ENCODE data around the gene FAM3B. TPM values are rescaled to one million over a fixed set of nuclear protein-coding genes. Genes with fewer than 3 reads are reported as not detected.

The FAM3B gene
- total RNA-seq, 1 donor from 2014 or later, result 6.6 TPM

DNA sequence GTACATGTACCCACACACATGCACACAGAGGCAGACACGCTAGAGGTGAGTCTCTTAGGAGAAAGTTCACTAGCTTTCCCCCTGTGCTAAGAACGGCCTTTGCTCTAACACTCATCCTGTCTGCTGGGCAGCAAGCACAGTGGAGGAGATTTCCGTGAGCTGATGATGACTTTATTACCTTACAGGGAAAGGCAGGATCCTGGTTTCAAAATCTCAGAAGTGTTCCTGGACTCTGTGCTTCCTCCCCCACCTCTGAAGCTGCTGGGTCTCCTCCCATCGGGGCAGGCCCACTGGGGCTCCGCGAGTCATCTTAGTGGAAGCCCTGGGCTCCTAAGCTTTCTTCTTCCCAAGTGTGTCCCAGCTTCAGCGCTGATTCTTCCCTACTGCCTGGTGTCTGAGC lies 2.7 kb downstream of the FAM3B start:
- DNase-seq, result no peak

DNA sequence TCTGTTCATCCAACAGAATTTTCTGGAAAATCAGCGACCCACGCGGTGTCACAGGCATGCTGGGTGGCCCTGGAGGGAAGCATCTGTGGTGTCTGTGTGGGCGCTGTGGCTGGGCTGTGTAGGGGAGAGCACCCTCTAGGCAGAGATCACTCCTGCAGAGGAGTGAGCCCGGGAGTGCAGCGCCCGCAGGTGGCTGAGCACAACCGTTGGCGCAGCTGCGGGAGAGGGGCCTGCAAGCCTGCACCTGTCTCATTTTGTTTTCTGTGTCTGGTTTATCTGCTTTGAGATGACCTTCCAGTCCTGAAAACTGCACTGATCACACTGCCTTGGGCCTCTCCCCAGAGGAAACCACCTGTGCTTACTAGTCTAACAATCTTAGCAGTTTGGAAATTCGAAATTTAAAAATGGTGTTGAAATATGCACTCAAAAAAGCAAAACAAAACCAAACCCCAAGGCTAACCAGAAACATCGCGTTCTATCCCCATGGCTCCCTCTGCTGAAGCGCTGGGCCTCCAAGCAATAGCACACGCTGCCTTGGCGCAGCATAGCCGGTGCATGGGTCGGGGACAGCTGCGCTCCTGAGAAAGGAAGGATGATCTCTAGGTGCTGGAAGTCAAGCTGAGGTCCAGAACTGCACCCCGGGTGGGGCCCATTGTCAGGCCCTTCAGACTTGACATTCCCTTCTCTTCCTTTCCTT lies 4.8 kb downstream of the FAM3B start:
- no peak for DNase-seq

DNA sequence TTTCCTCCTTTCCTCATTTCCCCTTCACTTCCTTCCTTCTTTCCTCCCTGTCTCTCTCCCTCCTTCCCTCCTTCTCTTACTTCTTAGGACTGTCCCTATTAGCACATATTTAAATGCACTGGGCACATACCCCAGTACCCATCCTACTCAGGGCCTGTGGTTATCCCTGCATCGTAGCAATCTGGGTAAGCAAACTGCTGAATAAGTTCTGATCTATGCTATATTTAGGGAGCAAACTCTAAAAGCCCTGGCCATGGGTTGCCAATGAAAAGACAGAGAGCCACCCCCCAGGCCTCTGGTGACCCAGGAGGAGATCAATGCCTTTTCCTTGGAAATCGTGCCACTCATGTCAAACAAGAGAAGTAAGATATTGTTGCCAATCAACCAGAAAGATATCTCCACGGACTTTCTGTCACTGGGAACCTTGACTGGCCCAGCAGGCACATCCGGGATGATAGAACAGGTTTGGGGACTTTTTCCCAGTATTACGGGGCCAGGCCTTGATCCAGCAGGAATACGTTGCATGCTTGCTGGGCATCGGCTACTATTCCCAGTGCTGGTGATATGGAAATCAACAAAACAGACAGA lies 5.4 kb downstream of the FAM3B start:
- DNase-seq, result no peak

DNA sequence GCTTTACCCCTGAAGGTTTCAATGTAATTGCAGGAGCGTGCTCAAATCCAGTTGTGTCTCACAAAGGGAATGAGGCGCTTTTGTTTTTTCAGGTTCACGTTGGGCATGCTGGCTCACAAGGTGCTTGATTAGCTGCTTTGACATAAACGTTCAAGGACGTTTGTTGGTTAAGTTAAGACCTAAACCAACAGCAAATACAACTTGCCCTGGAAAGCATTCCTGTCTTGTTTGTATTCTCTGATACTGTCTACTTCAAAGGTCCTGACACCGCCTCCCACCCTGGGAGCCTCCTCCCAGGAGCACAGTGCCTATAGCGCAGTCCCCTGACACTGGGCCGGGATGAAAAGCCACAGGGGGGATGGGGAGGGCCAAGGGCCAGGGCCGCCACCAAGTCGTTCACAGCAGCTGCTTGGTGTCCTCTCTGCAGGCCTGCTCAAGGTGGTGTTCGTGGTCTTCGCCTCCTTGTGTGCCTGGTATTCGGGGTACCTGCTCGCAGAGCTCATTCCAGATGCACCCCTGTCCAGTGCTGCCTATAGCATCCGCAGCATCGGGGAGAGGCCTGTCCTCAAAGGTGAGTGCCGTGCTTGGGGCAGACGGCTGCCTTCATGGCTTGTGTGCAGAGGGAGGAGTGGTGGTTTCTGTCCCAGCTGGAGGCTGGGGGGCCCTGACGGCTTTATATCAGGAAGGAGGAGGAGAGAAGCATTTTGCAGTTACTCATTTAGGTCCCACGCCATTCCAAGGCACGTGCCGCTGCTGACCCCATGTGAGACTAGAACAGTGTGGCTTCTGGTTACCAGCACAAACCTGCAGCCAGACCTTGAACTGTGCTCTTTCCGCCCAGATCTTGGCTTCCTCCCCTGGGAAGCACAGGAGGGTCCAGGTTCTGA lies 6.1 kb downstream of the FAM3B start:
- no peak for DNase-seq

DNA sequence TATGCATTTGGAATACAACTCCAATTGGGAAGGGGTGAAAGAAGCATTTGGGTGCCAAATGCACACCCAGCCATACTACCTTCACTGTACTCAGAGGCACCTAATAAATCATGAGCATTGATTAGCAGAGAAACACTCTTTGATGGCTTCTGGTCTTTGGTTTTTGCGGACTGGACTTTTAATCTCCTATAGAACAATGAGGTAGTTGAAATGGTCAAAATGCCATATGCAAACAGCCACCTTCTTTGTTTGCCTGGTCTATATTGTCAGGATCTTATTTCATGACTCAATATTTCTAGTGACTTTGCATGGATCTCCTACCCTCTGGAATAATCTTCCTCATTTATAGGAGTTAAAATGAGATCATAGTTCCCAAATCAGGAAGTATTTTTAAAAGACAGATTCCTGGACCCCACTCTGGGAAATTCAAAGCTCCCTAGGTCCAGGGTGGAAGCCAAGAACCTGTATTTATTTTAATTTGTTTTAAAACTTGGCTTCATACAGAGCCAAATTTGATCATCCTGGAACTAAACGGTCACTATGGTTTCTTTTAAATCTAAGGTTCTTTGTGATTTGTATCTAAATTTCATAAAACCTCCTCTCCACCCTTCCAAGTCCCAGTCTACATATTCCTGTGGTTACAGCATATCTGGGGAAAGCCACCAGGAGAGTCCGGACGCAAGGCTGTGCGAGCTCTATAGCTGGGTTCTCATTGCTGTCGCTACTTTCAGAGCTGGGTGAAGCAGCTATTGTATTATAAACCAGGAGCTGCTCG lies 8.7 kb downstream of the FAM3B start:
- peak; percentile 65 for DNase-seq

DNA sequence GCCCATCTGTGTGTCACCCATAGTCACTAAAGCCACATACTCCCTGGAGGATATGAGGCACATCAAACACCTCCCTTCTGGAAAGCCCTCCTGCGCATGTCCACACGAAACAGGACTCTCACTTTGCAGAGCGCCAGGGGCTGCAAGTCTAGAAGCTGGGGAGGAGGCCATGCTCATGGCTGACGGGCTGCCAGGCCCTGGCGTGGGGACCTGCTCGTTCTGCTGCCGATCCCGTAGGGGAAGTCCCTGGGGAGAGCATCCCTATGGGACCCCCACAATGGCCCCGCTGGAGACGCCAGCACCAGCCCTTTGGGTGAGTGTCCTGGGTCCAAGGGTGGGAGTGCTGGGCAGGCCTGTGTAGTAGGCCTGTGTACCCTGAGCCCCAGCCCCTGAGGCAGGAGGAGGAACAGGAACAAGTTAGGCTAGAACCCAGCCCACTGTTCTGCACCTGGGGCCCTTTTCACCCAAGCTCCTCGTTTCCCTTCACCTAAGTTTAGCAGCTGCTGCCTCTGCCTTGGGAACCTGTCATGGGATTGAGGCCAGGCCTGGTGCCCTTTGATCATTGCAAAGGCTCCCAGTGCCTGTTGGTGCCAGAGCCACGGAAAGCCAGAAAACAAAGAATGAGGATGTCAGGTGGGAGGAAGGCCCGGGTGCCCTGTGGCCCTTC lies 9.9 kb downstream of the FAM3B start:
- DNase-seq, result no peak

DNA sequence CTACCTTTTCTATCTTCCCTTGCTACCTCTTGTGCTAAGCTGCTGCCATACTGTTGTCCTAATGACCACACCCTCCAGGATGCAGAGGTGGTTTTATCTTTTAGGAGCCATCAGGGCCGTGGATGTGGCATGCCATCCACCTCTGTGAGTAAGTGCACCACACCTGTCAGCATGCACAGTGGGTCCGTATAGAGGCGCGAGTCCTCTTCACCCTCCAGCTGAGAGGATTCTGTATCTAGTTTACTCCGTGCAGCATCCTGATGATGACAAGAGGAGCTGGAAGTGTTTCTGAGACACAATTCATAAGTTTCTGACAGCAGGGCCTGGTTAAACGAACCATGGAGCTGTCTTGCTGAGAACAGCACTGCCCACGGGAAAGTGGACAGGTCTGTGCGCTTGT lies 11.2 kb downstream of the FAM3B start:
- DNase-seq, result no peak

DNA sequence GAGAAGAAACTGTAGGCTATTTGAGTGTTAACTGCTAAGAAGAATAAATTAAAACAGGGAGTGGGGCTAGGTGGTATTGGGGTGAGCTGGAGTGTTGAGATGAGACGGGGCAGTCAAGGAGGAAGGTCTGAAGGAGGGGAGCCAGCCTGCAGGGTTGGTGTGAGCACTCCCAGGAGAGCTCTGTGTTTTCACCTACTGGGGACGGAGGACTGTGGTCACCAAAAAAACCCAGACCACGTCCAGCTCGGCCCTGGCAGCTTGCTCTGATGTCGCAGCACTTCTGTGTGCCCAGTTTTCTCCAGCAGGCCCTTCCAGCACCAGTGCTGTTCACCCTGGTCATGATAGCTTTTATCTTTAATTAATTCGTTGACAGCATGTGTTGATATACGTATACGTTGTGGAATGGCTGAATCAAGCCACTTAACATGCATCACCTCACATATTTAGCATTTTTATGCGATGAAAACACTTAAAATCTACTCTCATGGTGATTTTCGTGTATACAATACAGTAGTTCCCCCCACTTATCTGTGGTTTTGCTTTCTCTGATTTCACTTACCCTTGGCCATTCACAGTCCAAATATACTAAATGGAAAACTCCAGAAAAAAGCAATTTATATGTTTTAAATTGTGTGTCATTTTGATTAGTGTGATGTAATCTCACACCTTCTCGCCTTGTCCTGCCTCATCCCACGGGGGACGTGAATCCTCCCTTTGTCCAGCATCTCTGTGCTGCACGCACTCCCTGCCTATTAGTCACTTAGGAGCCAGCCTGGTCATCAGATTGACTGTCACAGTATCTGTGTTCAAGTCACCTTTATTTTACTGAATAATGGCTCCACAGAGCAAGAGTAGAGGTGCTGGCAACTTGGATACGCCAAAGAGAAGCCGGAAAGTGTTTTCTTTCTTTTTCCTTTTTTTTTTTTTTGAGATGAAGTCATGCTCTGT lies 12.3 kb downstream of the FAM3B start:
- no peak for DNase-seq

DNA sequence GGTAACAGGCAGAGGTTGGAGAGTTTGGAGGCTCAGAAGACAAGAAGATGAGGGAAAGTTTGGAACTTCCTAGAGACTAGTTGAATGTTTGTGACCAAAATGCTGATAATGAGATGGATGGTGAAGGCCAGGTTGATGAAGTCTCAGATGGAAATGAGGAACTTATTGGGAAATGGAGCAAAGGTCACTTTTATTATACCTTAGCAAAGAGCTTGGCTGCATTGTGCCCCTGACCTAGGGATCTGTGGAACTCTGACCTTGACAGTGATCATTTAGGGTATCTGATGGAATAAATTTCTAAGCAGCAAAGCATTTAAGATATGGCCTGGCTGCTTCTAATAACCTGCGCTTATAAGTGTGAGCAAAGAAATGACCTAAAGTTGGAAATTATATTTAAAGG lies 17.2 kb downstream of the FAM3B start:
- DNase-seq, result no peak

DNA sequence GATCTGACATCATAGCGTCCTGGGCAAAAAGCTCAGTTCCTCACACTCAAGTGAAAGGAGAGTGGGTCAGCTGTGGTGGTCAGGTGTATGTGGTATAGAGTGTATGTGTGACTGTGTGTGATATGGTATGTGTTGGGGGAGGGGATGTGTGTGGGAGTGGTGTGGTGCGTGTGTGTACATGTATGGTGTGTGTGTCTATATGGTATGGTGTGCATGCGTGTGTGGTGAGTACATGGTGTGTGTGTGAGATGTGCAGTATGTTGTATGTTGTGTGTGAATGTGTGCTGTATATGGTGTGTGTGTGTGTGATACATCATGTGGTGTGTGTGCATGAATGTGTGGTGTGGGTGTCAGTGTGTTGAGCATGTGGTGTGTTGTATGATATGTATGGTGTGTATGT lies 20.9 kb downstream of the FAM3B start:
- no peak for DNase-seq

DNA sequence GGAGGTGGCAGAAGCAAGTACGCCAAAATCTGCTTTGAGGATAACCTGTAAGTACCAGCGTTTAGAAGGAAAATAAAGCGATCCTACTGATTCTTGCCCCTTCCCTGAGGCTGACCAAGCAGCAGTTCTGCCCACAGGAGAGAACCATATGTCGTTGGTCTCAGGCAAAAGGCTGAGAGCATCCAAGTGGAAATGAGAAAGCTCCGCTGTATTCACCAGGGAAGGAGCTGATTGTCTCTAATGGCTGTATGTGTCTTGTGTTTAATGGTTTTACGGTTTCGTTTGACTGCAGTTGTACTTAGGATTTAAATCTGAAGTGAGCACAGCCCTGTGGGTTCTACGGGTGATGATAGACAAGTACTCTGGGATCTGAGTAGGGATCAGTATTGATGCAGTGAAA lies 21.9 kb downstream of the FAM3B start:
- no peak for DNase-seq

DNA sequence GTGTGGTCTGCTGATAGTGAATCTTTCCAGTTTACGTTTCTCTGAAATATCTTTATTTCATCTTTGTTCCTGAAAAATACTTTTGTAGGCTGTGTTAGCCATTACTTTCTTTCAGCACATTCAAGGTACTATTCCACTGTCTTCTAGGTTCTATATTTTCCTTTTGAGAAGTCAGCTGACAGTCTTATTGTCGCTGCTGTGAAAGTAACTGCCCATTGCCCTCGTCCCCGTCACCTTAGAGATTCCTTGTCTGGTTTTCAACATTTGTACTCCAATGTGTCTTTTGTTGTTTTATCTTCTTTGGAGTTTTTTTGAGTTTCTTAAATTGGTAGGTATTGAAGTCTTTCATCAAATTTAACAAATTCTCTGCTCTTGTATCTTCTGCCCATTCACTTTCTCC lies 25.4 kb downstream of the FAM3B start:
- DNase-seq, result no peak

DNA sequence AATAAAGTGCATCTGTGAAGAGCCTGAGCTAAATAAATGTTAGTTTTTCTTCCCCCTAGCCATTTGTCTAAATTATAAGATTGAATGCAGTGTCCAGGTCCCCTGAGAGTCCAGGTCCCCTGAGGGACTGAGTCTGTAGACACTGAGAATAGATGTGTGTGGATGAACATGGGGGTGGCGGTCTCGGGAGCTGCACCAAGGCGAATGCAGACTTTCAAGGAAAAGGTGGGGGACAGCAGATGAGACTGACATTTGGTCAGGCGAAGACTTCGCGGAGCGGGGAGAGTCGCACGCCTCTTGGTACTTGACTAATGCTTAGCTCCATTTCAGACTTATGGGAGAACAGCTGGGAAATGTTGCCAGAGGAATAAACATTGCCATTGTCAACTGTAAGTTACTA lies 27.5 kb downstream of the FAM3B start:
- DNase-seq, result no peak

DNA sequence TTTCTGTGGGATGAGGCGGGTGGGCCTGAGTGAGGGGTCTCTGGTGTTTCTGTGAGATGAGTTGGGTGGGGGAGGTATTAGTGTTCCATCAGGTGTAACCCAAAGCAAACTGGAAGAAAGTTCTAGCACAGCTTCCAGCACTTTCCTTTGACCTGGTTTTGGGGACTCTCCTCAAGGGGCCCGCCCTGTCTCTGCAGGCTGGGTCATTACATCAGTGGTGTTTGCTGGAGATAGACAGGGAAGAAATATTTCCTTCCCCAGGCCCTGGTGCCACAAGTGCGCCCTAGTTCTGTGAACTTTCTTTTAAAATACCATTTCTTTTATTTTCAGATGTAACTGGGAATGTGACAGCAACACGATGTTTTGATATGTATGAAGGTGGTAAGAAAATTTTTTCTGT lies 28.8 kb downstream of the FAM3B start:
- DNase-seq, result no peak

DNA sequence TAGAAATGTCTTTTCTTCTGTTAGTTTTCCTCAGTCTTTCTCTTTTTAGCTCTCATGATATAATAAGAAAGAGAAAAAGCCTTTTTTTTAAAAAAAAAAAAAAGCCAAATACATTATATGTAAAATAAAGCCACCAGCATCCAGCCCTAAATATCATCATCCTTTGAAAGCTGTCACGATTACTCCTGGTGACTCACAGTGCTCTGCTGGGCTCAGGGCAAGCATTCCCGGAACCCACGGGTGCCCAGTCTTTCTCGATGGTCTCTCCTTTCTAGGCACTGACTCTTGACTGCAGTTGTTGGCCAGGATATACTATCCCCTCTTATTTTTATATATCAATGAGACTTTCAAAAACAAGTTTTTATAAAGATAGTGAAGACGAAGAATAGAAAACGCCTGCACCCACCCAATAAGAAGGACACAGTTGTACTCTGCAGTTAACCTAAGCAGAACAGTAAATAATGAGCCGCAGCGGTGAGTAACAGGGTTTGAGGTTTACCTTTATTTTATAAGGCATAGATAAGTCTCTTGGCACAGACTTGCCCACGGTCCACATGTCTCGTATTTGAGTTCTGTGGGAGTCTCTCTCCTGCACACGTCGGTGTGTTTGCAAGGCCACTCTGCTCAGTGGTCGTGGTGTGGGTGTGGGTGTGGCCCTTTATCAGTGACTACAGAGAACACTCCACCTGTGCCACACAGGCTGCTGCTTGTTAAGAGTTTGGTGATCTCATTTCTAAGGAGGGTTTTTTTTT lies 29.5 kb downstream of the FAM3B start:
- DNase-seq, result no peak

DNA sequence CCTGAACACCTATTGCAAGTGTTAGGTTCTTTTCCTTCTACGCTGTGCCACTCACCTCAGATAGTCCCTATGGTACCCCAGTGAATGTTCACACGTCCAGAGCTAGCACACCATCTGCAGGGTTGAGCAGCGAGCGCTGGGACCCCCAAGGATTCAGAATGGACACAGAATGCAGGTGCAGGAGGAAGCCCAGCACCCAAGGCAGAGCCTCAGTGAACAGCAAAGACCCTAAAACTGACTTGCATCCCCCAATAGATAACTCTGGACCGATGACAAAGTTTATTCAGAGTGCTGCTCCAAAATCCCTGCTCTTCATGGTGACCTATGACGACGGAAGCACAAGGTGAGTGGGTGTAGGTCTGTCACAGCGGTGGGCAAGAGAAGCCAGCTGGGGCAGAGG lies 30.2 kb downstream of the FAM3B start:
- DNase-seq, result no peak

DNA sequence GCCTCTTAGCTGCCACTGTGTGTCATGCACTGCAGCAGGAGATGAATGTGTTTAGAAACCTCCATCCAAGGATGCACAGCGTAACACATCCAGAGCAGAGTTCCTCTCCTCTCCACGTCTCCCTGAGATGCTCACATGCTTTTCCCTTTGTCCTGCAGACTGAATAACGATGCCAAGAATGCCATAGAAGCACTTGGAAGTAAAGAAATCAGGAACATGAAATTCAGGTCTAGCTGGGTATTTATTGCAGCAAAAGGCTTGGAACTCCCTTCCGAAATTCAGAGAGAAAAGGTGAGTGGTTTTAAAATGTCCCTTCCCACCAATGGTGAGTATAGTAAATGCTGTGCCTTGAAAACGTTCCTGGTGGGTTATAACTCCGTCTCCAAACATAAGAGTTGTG lies 31.8 kb downstream of the FAM3B start:
- no peak for DNase-seq

DNA sequence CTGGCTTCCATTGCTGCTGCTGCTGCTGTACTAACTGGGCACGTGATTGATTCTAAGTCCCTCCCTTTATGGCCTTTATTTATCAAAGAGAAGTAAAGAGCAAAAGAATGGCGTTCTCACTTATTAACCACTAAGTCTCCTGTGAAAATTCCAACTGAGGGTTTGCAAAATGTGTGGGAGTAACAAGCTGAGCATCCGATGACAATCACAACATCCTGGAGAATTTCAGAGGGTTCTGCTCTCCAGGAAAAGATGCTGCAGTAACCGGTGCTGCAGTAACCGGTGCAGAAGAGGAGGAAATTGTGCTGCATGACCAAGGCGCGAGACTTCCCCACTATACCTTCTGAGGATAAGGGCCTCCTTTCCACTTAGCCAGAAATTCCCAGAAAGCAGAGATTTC lies 32.5 kb downstream of the FAM3B start:
- no peak for DNase-seq

DNA sequence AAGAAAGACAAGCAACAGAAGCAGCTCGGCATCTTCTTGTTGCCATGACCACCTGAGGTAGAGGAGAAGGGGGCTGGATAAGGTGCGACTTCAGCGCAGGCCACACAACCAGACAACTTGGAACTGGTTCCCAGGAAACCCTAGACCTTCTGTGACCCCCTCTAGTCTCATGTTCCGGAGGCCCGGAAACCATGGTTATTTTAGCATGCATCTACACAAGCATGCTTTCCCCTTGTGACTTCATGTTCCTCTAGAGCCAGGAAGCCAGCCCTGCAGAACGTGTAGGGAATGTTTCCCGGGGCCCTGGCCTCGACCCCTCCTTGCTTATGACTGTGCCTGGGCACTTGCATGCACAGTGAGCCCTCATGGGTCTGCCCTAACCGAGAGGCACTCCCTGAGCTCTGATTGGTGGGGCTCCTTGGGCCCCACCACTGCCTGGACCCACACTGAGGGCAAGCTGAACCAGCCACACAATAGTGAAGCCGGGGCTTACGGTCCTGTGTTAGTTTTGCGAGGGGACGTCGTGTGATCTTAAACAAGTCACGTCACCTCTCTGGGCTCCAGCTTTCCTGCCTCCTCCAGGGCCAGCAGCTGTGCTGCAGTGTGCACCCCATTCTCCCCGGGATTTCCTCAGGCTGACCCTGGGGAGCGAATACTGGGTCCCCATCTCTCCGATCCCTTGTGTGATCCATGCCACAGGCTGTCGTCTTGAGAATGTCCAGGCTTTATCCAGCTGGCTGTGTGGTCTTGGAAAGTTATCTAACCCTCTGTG lies 33.2 kb downstream of the FAM3B start:
- no peak for DNase-seq
